ENCODE results near the gene ZNF358.

GRCh38 chr19:7469669-7470285 is 46.1 kb upstream of the ZNF358 start:
- no peak for TF ChIP-seq POLR2AphosphoS5 (IDR thresholded peaks at IDR 0.05; ENCODE audit: insufficient read depth, low read depth, low read length)
- no peak for TF ChIP-seq CTCF (IDR thresholded peaks at IDR 0.05; ENCODE audit: extremely low read depth in 1 of 2, insufficient read depth in 1 of 2, low read depth in 1 of 2, low read length in 2 of 2)
- TF ChIP-seq POLR2A (IDR thresholded peaks at IDR 0.05; ENCODE audit: low read depth, low read length) = no peak
- no peak for TF ChIP-seq EZH2 (IDR thresholded peaks at IDR 0.05; ENCODE audit: borderline replicate concordance, low read depth, low read length, severe bottlenecking)
- TF ChIP-seq GATA2 (IDR thresholded peaks at IDR 0.05; ENCODE audit: insufficient read depth, insufficient read length, low read depth, low read length) = no peak
- no peak for TF ChIP-seq MAX (IDR thresholded peaks at IDR 0.05; ENCODE audit: insufficient read depth, insufficient read length)
- TF ChIP-seq JUN (IDR thresholded peaks at IDR 0.05; ENCODE audit: borderline replicate concordance, insufficient read depth, insufficient read length, low read depth) = no peak
- no peak for TF ChIP-seq MYC (IDR thresholded peaks at IDR 0.05; ENCODE audit: low read depth, low read length)
